ENCODE results near the gene ECI1.
"Not testable (repeated sequence)": the region's sequence is repeated elsewhere in the genome, so short reads cannot be mapped to it uniquely, and the experiment has no call there.

Gene ECI1

DNA sequence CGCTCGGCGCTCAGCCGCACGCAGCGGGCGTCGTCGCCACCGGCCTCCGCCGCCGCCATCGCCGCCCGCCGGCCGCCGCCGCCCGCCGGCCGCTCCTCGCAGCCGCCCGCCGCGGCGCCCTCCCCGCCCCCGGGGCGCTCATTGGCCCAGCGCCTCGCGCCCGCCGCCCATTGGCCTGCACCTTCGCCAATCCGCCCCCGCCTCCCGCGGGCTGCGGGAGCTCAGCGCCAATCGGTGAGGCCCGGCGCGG is 36.7 kb downstream of the ECI1 start, which contains the start of gene PGP:
TSS of gene PGP (minus strand) at position 122 of the 250 bp plus-strand sequence. CDS start at position 59, 63 bp downstream.
- in situ Hi-C loops (cut with MboI; ENCODE audit: low sequenced_read_pairs), result no loop called here

- in situ Hi-C loops (cut with MboI; ENCODE audit: low sequenced_read_pairs), result no loop called here
Observed at GRCh38 chr16:2213817-2214718, 37.3 kb downstream of the ECI1 start.

DNA sequence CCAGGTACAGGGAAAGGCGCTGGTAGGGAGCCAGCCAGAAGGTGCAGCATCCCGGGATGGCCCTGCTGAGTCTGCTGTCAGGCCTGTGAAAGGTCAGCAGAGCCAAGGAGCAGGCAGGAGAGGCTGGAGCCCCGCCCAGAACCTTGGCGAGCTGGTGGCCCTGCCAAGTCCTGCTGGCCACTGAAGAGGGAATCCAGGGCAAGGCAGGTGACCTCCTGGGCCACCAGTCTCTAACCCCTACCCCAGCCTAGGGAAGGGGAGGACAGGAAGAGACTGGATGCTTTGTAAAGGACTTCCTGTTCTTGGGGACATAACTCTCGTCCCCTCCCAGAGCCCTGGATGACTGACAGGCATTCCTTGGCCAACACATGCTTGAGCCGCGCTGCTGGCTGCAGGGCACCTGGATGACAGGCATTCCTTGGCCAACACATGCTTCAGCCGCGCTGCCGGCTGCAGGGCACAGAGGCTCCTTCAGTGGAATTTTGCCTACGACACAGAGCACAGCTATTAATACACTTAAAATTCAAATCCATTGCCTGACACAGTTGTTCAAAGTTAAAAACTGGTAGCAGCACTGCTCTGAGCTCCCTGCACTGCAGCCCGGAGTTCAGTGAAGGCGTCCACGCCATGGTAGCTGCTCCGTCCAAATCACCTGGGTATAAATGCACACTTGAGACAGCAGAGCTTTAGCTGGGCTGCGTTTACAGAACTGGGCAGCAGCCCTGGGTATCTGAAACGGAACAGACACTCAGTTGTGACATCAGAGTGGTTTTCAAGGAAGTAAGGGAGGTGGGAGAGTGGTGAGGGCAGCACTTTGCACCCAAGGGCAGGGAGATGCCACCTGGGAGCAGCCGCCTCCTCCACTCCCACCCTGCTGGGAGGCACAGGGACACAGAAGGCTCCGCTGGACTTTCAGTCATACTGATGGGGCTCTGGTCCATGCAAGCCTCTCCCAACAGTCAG is 38.7 kb downstream of the ECI1 start:
- in situ Hi-C loops (cut with MboI; ENCODE audit: low sequenced_read_pairs), result no loop called here

- in situ Hi-C loops (cut with MboI; ENCODE audit: low sequenced_read_pairs), result no loop called here
Observed at GRCh38 chr16:2211923-2212347, 39.5 kb downstream of the ECI1 start.

GRCh38 chr16:2210386-2211365 is 40.7 kb downstream of the ECI1 start, which contains the start of gene BRICD5:
BRICD5 (minus strand) TSS chr16:2210863; CDS start chr16:2210833, 30 bp downstream.
- in situ Hi-C loops (cut with MboI; ENCODE audit: low sequenced_read_pairs), result no loop called here

DNA sequence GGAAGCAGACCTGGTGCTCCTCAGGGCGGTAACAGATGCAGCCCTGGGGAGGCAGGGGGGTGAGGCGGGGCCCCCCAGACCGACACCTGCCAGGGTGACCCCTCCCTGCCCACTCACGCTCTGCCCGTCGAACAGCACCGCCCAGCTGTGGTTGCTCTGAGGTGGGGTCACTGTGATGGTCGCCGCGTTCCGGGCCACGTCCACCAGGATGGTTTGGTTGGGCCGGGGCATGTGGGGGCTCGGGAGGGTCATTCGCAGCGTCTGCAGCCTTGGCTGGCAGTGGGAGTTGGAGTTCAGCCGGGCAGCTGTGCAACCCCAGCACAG is 41.4 kb downstream of the ECI1 start:
- in situ Hi-C loops (cut with MboI; ENCODE audit: low sequenced_read_pairs), result no loop called here

- in situ Hi-C loops (cut with MboI; ENCODE audit: low sequenced_read_pairs), result no loop called here
Observed at GRCh38 chr16:2209258-2210008, 42.0 kb downstream of the ECI1 start.

GRCh38 chr16:2208772-2209171 is 42.6 kb downstream of the ECI1 start:
- in situ Hi-C loops (cut with MboI; ENCODE audit: low sequenced_read_pairs), result no loop called here

- in situ Hi-C loops (cut with MboI; ENCODE audit: low sequenced_read_pairs), result no loop called here
Observed at GRCh38 chr16:2208308-2208707, 43.1 kb downstream of the ECI1 start.

DNA sequence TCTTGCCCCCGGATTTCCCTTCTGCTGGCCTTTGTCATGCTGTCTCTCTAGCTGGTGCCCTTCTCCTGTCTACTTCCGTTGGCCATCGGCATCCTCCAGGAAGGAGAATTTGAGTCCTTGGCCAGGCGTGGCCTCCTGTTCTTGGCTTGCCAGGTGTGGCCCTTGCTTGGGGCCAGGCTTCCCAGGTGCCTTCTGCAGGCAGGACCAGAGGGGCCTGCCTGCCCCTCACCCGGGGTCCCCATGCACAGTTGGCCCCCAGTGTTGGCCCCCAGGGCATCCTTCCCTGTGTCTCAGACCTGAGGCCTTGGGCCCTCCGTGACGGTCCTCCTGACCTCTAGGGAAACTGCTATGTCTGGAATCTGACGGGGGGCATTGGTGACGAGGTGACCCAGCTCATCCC is 43.5 kb downstream of the ECI1 start:
- in situ Hi-C loops (cut with MboI; ENCODE audit: low sequenced_read_pairs), result no loop called here

- in situ Hi-C loops (cut with MboI; ENCODE audit: low sequenced_read_pairs), result no loop called here
Observed at GRCh38 chr16:2206780-2207433, 44.5 kb downstream of the ECI1 start.

DNA sequence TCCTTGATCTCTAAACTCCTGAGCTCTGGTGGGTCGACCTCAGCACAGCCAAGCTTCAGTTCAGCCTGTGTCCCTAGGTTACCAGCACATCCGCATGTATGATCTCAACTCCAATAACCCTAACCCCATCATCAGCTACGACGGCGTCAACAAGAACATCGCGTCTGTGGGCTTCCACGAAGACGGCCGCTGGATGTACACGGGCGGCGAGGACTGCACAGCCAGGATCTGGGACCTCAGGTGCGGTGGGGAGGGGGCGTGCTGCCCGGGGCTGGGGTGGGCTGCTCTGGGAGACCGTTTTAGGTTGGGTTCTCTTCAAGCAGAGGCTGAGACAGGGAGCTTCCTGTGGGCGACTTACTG is 45.0 kb downstream of the ECI1 start:
- in situ Hi-C loops (cut with MboI; ENCODE audit: low sequenced_read_pairs), result no loop called here

- in situ Hi-C loops (cut with MboI; ENCODE audit: low sequenced_read_pairs), result no loop called here
Observed at GRCh38 chr16:2205967-2206313, 45.4 kb downstream of the ECI1 start.

- in situ Hi-C loops (cut with MboI; ENCODE audit: low sequenced_read_pairs), result no loop called here
Observed at GRCh38 chr16:2205104-2205966, 46.1 kb downstream of the ECI1 start, which contains the start of gene MLST8. MLST8 (plus strand) TSS chr16:2205454; CDS start chr16:2206086, 632 bp downstream.

- in situ Hi-C loops (cut with MboI; ENCODE audit: low sequenced_read_pairs), result no loop called here
Observed at GRCh38 chr16:2204416-2205103, 46.8 kb downstream of the ECI1 start.

- in situ Hi-C loops (cut with MboI; ENCODE audit: low sequenced_read_pairs), result not testable (repeated sequence)
Observed at GRCh38 chr16:2203119-2203688, 48.2 kb downstream of the ECI1 start.

GRCh38 chr16:2200313-2200712 is 51.1 kb downstream of the ECI1 start:
- in situ Hi-C loops (cut with MboI; ENCODE audit: low sequenced_read_pairs), result no loop called here

Measured in HL-60/S4 treated with phorbol 12-myristate 13-acetate at 8.2 ng/mL for 4 days and 3 days (cell line).